Stomach smooth muscle (tissue), 2 donors: ENCODE measurements around the gene ELF4.

ENCODE experiments used
- H3K27ac ChIP-seq: one replicate; pipeline ENCODE4 v1.7.0; 2013; ENCODE audit warnings: mild to moderate bottlenecking, low read length, inconsistent platforms
- H3K27me3 ChIP-seq, 2 donors: one replicate each; pipeline ENCODE4 v1.7.0; 2013; ENCODE audit warnings: low read length in 2 of 2; ENCODE audit not compliant: insufficient read depth in 2 of 2, control insufficient read depth in 1 of 2
- H3K36me3 ChIP-seq, 2 donors: one replicate each; pipeline ENCODE4 v1.7.0; 2013; ENCODE audit warnings: low read length in 2 of 2; ENCODE audit not compliant: control insufficient read depth in 2 of 2, insufficient read depth in 2 of 2
- H3K4me1 ChIP-seq: one replicate; pipeline ENCODE4 v1.7.0; 2013; ENCODE audit warnings: low read length; ENCODE audit not compliant: control insufficient read depth, insufficient read depth
- H3K4me3 ChIP-seq, 2 donors: one replicate each; pipeline ENCODE4 v1.7.0; 2013; ENCODE audit warnings: low read length in 2 of 2
- H3K9ac ChIP-seq, 2 donors: one replicate each; pipeline ENCODE4 v1.7.0; 2013; ENCODE audit warnings: low read length in 2 of 2, mild to moderate bottlenecking in 1 of 2
- H3K9me3 ChIP-seq, 2 donors: one replicate each; pipeline ENCODE4 v1.7.0; 2013; ENCODE audit warnings: low read length in 2 of 2; ENCODE audit not compliant: control insufficient read depth in 2 of 2
- donor health status: healthy.
- donor health status: Pancreatic carcinoma.

Gene ELF4

DNA sequence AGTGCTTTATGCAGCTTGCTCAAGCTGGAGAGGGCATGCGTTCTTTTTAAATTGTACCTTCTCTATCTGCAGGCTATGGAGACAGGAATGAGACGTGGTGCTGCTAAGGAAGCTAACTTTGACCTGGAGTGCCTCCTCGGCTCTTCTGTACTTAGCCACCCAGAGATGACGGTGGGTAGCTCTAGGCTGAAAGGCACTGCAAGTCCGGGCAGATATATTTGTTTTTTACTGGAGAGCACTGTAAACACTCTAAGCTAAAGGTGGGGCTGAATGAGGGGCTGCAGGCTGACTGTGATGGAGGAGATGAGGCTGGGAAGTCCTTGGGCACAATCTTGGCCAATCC, 12.1 kb downstream of the ELF4 start:
- Histone ChIP-seq H3K36me3 (no peaks in the 10 kb centered on the region), H3K27me3 (no peaks in the 10 kb centered on the region), H3K27ac (no peak overlapping the region), H3K4me1 (peaks cover 4% of the 10 kb centered on the region), H3K9ac (no peak overlapping the region), H3K9me3 (no peaks in the 10 kb centered on the region), H3K4me3 (no peak overlapping the region)

DNA sequence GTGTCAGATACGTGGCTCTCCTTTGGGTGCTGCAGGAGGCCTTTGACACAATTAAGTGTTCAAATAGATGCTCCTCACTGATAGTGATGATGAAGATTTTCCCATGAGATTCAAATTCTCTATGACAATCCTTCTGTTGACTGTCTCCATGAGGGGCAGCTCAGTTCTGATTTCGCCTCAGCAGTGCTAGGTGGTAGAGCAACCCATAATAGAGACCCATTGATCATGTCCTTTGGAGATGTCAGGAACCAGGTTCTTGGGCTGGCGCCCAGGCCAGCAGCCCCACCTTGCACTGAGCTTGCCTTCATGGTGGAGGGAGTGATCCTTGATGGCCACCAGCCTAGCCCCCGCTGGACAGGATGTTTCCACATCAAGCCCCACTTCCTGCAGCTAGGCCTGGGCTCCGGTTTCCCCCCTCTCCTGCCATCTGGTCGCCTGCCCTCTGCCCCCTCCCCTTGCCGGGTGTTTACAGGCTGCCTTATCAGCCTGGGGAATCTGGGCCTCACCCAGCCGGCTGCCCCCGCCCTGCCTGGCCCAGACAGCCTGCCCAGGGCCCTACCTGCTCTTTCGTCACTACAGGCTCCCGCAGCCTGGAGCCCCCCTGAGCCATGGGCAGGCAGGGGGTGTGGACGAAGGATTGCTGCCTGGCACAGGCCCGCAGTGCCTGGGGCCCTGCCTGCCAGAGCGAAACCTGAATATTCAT, 12.6 kb downstream of the ELF4 start:
- H3K9ac ChIP-seq, result no peak overlapping the region
- H3K36me3 ChIP-seq, result no peaks in the 10 kb centered on the region
- no peak overlapping the region for H3K27ac ChIP-seq
- no peak overlapping the region for H3K4me3 ChIP-seq
- H3K27me3 ChIP-seq, result no peaks in the 10 kb centered on the region
- no peaks in the 10 kb centered on the region for H3K9me3 ChIP-seq
- peaks cover 4% of the 10 kb centered on the region for H3K4me1 ChIP-seq

DNA sequence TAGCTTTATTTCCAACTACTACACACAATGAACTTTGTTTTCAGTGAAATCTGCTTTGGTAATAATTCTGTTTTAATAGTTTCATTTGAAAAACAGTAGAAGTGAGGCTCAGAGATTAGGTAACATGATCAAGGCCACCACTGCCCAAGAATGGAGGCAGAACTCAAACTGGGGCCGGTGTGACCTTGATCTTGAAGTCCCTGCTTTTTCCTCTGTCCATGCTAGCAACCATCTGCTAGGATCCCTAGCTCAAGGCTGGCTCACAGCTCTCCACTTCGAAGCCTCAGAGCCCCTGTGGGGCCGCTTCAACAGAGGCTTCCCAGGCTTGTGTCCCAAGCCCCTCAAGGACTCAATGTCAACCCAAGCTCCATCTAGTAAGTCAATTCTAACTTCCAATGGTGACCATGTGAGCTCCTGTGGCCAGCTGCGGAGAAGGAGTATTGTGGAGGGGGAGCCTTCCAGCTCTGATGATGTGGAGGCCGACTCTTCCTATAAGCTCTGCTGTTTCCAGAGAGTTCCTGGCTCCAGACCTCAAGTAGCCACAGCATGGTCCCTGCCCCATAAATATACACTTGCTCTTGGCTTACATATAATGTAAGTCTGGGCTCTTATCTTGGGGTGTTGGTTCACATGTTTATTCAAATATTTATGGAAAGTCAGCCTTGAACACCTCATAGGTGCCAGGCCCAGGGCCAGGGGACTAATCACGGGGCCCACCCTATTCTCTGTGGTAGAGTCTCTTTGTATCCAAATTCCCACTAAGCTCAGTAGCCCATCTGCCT, 14.9 kb downstream of the ELF4 start:
- H3K27me3 ChIP-seq, result peaks cover 0 to 2% of the 10 kb centered on the region in 2 donors
- H3K4me1 ChIP-seq, result peaks cover 4% of the 10 kb centered on the region
- H3K9ac ChIP-seq, result no peak overlapping the region
- H3K4me3 ChIP-seq, result no peak overlapping the region
- no peaks in the 10 kb centered on the region for H3K36me3 ChIP-seq
- H3K27ac ChIP-seq, result no peak overlapping the region
- no peaks in the 10 kb centered on the region for H3K9me3 ChIP-seq

DNA sequence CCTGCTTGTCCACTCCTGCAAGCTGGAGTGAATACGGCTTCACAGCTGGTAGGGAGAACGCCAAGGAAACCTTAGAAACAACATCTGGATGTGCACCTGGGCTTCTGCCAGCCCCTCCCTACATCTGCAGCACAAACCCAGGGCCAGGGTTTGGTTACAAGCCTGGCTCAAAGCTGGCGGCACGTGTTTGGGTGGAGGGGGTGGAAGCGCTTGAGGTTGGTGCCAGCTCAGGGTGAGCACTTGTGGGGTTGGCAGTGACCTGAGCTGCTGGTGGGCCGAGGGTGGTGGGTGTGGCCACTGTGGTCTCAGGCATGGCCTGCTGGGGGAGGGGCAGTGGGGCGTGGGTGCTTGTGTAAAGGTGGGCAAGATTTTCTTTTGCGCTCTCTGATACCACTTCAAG, 15.6 kb downstream of the ELF4 start:
- no peaks in the 10 kb centered on the region for H3K9me3 ChIP-seq
- H3K4me3 ChIP-seq, result no peak overlapping the region
- H3K9ac ChIP-seq, result no peak overlapping the region
- peaks cover 4% of the 10 kb centered on the region for H3K4me1 ChIP-seq
- peaks cover 0 to 2% of the 10 kb centered on the region in 2 donors for H3K27me3 ChIP-seq
- no peaks in the 10 kb centered on the region for H3K36me3 ChIP-seq
- no peak overlapping the region for H3K27ac ChIP-seq

DNA sequence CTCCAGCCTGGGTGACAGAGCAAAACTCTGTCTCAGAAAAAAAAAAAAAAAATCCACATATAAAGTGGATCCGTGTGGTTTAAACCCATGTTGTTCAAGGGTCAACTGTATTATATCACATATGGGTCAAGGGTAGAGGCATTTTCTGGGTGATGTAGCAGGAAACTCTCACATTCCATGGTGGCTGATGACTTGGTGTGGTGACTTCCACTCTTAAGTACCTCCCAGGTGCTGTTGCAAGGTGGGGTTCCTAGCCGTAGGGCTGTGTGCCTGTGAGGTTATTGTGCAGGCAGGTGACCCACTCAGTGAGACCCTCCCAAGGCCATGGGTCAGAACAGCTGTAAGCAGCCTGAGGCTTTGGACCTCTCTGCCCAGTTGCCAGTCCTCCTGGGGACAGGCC, 17.0 kb downstream of the ELF4 start:
- H3K9me3 ChIP-seq, result no peaks in the 10 kb centered on the region
- no peaks in the 10 kb centered on the region for H3K36me3 ChIP-seq
- no peak overlapping the region for H3K27ac ChIP-seq
- peaks cover 0 to 2% of the 10 kb centered on the region in 2 donors for H3K27me3 ChIP-seq
- no peak overlapping the region for H3K4me3 ChIP-seq
- H3K4me1 ChIP-seq, result peaks cover 2% of the 10 kb centered on the region
- H3K9ac ChIP-seq, result no peak overlapping the region

DNA sequence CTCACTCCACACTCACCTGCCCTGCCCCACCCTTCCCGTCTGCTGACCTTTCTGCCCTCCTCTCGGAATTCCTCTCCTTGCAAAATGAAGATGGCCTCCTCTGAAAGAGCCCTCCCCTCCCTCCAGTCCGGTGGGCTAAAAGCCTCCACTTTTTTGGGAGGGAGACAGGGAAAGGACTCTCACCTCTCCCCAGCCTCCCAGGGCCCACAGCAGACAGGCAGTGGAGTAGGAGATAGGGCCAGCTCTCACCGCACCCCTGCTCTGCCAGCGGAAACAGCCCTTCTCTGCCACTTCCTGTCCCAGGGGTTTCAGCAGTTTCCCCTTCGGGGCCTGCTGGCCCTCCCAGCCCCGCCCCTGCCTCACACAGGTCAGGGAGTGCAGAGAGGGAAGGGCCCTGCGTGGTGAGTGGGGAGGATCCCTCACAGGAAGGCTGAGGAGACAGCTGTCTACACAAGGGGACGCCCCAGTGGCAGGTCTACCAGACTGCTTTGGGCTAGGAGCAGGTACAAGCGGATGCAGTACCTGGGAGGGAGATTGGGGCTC, 18.2 kb downstream of the ELF4 start:
- Histone ChIP-seq H3K9ac (no peak overlapping the region), H3K9me3 (no peaks in the 10 kb centered on the region), H3K4me3 (no peak overlapping the region), H3K4me1 (no peaks in the 10 kb centered on the region), H3K27ac (no peak overlapping the region), H3K36me3 (no peaks in the 10 kb centered on the region), H3K27me3 (peaks cover 0 to 2% of the 10 kb centered on the region in 2 donors)

DNA sequence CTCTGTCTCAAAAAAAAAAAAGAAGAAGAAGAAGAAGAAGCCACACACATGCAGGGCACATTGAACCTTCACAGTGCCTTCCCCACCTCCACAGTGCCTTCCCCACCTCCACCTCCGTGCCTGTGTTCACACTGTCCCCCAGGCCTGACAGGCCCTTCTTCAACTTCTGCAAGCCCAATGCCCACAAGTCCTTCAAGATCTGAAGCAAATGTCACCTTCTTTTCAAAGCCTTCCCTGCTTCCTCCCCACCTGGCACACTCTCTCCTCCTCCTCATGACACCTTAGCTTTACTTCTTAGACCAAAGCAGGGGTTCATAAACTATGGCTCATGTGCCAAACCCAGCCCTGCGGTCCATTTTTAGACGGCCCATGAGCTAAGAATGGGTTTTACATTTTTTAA, 19.9 kb downstream of the ELF4 start:
- Histone ChIP-seq H3K4me3 (no peak overlapping the region), H3K27ac (no peak overlapping the region), H3K9me3 (no peaks in the 10 kb centered on the region), H3K4me1 (no peaks in the 10 kb centered on the region), H3K36me3 (no peaks in the 10 kb centered on the region), H3K27me3 (peaks cover 0 to 2% of the 10 kb centered on the region in 2 donors), H3K9ac (no peak overlapping the region)

DNA sequence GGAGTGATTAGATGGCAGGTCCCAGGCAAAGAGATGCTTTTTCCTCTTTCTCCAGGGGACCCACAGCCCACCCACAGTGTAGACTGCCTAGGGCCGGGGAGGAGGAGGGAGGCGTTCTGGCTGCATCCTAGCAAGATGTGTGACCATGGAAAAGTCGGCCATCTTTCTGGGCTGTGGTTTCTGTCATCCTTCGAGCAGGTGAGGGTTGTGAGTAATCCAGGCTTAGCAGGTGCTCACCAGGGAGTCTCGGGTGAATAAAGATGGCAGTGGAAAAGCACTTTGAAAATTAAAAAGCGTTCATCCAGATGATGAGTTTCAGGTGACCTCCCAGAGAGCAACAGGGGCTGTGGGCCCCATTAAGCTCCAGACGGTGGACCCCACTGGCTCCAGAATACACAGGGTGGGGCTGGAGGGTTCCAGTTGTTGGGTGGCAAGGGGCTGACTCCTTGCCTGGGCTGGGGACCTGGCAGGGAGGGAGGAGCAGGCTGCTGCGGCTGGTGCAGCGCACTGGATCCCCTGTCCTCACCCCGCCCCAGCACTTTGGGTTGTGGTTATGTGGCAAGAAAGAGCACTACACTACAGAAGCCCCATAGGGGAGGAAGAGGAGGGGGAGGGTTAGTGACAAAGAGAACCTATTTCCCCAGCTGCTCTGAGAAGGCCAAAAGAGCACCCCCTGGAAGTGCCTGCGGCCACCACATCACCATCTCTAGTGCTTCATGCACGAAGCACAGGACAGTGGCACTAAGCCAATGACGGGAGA, 23.7 kb downstream of the ELF4 start:
- H3K4me1 ChIP-seq, result peaks cover 2% of the 10 kb centered on the region
- no peak overlapping the region for H3K27ac ChIP-seq
- no peak overlapping the region for H3K9ac ChIP-seq
- peaks cover 0 to 4% of the 10 kb centered on the region in 2 donors for H3K27me3 ChIP-seq
- H3K4me3 ChIP-seq, result no peak overlapping the region
- H3K36me3 ChIP-seq, result no peaks in the 10 kb centered on the region
- no peaks in the 10 kb centered on the region for H3K9me3 ChIP-seq

DNA sequence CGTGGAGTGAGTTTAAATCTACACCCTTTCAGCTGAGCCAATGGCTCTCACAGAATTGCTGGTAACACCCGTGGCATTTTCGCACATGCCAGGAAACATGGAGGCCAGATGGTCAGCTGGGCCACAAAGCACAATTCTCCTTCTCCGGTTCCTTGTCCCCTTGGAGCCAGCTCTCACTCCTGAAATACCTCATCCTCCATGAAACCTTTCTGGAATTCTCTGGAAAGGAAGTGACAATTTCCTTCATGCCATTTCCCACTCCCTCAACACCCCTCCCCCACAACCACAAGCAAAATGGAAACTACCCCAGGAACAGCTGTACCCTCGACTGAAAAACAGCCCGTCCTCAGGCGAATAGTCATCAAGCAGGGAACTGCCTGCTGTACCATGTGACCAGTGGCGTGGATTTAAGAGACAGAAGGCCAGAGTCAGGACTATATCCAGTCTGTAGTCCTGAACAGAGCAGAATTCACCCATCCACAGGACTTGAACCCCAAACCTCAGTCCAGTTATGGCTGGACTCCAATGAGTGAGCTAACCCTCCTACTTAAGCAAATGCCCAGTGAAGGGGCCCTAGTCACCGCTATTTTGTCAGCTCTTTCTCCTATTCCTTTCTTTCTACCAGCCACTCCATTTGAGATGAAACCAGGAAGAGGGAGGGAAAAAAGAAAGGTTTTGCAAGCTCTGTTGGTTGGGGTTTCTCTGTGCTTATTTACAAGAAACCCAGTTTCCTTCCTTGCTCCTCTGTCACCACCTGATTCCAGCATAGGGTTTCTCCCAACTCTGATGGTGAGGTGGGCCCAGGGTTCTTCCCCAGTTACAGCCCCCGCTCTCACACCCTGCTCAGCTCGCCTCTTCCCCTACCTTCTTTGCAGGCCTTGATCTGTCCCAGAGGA, 24.5 kb downstream of the ELF4 start:
- Histone ChIP-seq H3K9ac (no peak overlapping the region), H3K4me1 (peaks cover 6% of the 10 kb centered on the region), H3K27ac (no peak overlapping the region), H3K27me3 (peaks cover 0 to 4% of the 10 kb centered on the region in 2 donors), H3K36me3 (no peaks in the 10 kb centered on the region), H3K9me3 (no peaks in the 10 kb centered on the region), H3K4me3 (no peak overlapping the region)

DNA sequence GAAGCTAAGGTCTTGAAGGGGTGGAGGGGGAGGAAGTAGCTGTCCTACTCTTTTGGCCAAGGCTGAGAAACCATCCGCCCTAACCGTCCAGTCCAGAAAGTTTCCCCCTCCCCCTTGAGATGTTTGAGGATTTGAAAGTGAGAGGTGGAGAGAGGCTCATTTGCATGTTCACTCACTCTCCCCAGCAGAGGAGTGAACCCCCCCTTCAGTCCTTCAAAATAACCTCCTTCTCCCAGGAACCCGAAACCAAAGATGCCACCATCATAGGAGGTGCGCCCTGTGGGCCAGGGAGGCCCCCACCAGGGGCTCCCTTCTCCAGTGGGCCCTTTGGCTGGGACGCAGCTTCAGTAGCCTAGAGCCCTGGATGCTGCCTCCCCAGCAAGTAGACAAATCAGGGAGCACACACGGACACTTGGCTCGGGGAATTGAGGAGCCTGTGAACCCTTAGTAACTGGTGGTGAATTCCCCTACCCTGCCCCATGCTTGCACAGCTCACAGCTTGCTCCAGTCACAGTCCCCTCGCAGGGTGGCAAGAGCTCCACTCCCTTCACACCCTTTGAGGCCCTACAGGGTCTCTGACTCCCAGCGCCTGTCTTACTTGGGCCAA, 25.6 kb downstream of the ELF4 start:
- H3K9ac ChIP-seq, result no peak overlapping the region
- H3K36me3 ChIP-seq, result no peaks in the 10 kb centered on the region
- no peak overlapping the region for H3K4me3 ChIP-seq
- H3K9me3 ChIP-seq, result no peaks in the 10 kb centered on the region
- peaks cover 6% of the 10 kb centered on the region for H3K4me1 ChIP-seq
- peaks cover 0 to 4% of the 10 kb centered on the region in 2 donors for H3K27me3 ChIP-seq
- no peak overlapping the region for H3K27ac ChIP-seq
